GM12892 (cell line): ENCODE measurements around the gene TNFRSF8.
A peak's percentile ranks its signal among the peaks of the same experiment; 100 is the strongest.

Experiments used
- POLR2A ChIP-seq: IDR thresholded peaks from 2 replicates; pipeline ENCODE4 v1.6.1; 2011; ENCODE audit warnings: low read depth, low read length, control low read depth
- POLR2AphosphoS5 ChIP-seq: IDR thresholded peaks from 2 replicates; pipeline ENCODE4 v1.6.1; 2011; ENCODE audit warnings: low read depth, low read length, control low read depth
- TAF1 ChIP-seq: IDR thresholded peaks from 2 replicates; pipeline ENCODE4 v1.6.1; 2011; ENCODE audit warnings: low read depth, mild to moderate bottlenecking, control low read depth, low read length, borderline replicate concordance

DNA sequence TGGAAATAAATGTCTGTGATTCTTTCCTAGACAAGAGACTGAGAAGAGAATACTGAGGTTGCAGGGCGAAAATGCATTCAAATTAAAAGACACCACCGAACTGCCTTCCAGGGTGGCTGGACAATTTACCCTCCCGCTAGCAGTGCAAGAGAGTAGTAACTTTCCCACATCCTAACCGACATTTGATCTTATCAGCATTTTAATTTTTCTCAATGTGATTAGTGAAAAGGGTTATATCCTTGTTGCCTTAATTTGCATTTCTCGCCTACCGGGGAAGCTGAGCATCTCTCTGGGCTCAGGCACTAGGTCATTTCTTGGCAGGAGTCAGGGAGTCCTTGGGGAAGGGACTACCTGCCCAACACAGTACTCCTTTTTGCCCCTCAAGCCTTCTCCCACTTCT, 2.8 kb downstream of the TNFRSF8 start:
- TF ChIP-seq POLR2A (peak; percentile 56), TAF1 (no peak), POLR2AphosphoS5 (peak; percentile 70; the same call in 1 of the 2 replicates)
